ENCODE measurements around the gene TRIM69.
A peak's percentile ranks its signal among the peaks of the same experiment; 100 is the strongest.

Gene TRIM69

DNA sequence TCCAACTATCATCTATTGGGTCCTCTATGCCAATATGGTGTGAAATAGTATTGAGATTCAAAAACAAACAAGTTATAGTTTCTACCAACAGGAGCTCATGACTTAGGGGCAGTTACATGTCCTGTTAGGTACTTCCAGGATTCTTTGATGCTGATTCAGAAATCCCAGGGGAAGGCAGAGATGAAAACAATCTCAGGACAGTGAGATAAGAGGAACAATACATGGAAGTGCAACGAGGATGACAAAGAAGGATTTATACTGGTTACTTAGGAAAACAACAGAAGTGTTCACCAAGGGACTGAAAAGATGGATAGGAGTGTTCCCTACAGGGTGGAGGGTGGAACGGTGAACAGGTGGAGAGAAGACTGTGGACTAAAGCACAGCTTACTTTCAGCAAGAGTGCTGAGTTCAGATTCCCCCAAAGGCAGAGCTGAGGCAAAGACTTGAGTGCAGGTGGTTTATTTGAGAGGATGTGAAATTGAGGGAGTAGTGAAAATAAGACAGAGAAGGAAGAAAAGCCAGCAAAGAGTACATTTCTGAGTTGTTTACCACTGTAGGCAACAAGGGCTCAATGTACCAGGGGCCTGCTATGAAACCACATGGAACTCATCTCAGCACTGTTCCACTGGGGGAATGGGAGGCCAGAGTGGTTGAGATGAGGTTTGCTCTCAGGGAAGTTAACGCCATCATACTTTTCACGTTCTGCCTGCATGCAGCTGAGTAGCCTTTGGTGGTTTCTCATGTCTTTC lies 68.1 kb downstream of the TRIM69 start:
- DNase-seq = no peak

- DNase-seq = no peak
Observed at GRCh38 chr15:44808557-44808956, 72.2 kb downstream of the TRIM69 start.

DNA sequence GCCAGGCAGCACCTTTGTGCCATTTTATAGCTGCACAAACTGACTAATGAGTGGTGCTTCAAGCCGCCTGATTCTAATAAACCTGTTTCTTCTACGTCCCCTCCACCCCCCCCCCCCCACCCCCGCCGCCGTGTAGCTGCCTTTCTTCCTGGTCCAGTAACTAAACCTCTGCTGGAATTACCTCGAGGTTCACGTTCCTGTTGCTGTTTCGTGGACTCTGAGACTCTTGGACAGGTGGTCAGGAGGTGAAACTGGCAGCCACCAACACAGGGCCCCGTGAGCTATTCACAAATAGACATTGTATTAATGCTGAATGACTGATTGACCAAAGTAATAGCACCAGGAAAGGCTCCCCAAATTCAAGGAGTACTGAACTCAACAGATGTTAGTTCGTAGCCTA lies 73.9 kb downstream of the TRIM69 start:
- no peak for DNase-seq

DNA sequence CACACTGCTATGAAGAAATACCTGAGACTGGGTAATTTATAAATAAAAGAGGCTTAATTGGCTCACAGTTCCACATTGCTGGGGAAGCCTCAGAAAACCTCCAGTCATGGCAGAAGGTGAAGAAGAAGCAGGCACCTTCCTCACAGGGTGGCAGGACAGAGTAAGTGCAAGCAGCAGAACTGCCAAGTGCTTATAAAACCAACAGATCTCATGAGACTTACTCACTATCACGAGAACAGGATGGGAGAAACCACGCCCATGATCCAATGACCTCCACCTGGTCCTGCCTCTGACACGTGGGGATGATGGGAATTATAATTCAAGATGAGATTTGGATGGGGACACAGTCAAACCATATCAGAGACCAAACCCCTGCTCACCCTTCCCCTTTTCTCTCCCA lies 75.0 kb downstream of the TRIM69 start:
- peak in 3 of 4 experiments; percentile 10 to 35 (median 19) for DNase-seq

DNA sequence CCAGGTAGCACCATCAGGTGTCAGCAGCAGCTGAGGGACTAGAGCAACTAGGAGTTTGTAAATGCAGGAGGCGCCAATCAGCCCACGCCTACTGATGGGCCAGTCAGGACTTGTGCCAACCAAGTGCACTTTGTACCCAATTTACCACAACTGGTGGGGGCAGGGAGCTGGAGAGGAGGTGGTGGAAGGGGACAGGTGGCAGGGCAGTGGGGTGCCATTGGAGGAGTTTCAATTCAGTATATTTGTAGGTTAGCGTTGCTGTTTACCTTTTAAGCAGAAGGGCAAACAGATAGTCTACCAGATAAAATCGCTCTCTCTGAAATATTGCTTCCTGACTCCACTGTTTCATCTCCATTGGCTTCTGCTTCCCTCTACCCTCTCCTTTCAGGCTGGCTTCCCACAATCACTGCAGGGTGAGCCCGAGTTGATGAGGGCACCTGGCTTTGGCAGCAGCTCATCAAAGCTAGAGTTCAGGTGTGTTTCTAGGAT lies 75.7 kb downstream of the TRIM69 start:
- no peak for DNase-seq

DNA sequence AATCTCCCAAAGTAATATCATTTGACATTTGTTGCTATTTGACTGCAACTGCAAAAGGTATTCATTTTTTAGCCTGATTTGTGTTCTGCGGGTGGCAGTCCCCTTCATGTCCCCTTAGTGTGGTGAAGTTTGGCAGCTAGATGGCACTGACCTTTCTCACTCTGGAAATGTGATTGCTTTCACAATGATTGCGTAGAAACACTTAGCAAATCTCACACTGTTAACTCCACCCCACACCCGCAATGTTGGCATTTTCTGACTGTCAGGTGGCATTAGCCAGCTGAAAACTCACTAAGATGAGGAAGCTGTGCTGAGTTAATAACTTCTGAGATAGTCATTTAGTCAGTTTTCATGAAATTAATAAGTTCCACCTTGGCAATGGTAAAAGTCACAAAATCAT lies 76.9 kb downstream of the TRIM69 start:
- peak; percentile 49 to 69 (median 62) for DNase-seq
